Transverse colon (tissue), 4 donors: Measurements from ENCODE around the gene SYCE3. TPM values are rescaled to one million over a fixed set of nuclear protein-coding genes. Genes with fewer than 3 reads are reported as not detected.

Experiments used
- DNase-seq: peaks from one replicate; pipeline ENCODE4 v3.0.0-alpha.2; 2019
- H3K27ac ChIP-seq, 4 donors: fragments of 200-600 bp; sonication (generic); 2 replicates each; pipeline ENCODE4 v1.5.1; 2016 to 2018; ENCODE audit warnings: inconsistent platforms in 4 of 4
- H3K27me3 ChIP-seq: fragments of 200-600 bp; sonication (generic); 2 replicates; pipeline ENCODE4 v1.5.1; 2017; ENCODE audit warnings: inconsistent platforms
- H3K36me3 ChIP-seq, 4 donors: fragments of 200-600 bp; sonication (generic); 2 replicates each; pipeline ENCODE4 v1.5.1; 2017 to 2019; ENCODE audit warnings: inconsistent platforms in 4 of 4
- H3K4me1 ChIP-seq, 4 donors: fragments of 200-600 bp; sonication (generic); 2 replicates each; pipeline ENCODE4 v1.5.1; 2017 to 2020; ENCODE audit warnings: inconsistent platforms in 4 of 4
- H3K4me3 ChIP-seq, 4 donors: fragments of 200-600 bp; sonication (generic); 1 replicate in 1 of 4; 2 replicates in 3 of 4; pipeline versions ENCODE4 v1.5.1 to v1.6.1; 2017 to 2019; ENCODE audit warnings: inconsistent platforms in 4 of 4
- H3K9me3 ChIP-seq, 2 donors: fragments of 200-600 bp; sonication (generic); 2 replicates each; pipeline ENCODE4 v1.5.1; 2017 to 2019; ENCODE audit warnings: inconsistent platforms in 2 of 2
- CTCF ChIP-seq, 5 experiments: fragments of 200-600 bp in 3 of 5; fragments of 450-650 bp in 2 of 5; sonication (generic) in 3 of 5; IDR thresholded peaks; 1 replicate in 2 of 5; 2 replicates in 3 of 5; pipeline ENCODE4 v1.5.1; 2016 to 2017; ENCODE audit warnings: antibody characterized with exemption in 5 of 5, inconsistent platforms in 3 of 5, mild to moderate bottlenecking in 2 of 5, moderate library complexity in 1 of 5
- EP300 ChIP-seq: sonication (generic); formaldehyde crosslinking; IDR thresholded peaks from one replicate; pipeline ENCODE4 v1.6.1; 2017; ENCODE audit warnings: antibody characterized with exemption, low read depth
- POLR2A ChIP-seq: fragments of 450-650 bp; IDR thresholded peaks from one replicate; pipeline ENCODE4 v1.6.1; 2016; ENCODE audit warnings: antibody characterized with exemption, mild to moderate bottlenecking, moderate library complexity
- POLR2AphosphoS5 ChIP-seq, 3 donors: sonication (generic); formaldehyde crosslinking; IDR thresholded peaks; one replicate each; pipeline ENCODE4 v1.6.1; 2016; ENCODE audit warnings: antibody characterized with exemption in 3 of 3
- WGBS, 2 donors: methylation state at CpG; one replicate each; pipeline ENCODE4 v1.1.5; 2018; ENCODE audit warnings: low coverage in 1 of 2; 5-methylcytosine and 5-hydroxymethylcytosine counted together
- in situ Hi-C, 4 donors: fragments of 200-750 bp; cut with MboI; loops; one replicate each; pipeline versions ENCODE4 v1.15.0 to v1.15.1; 2017; ENCODE audit warnings: low sequenced_read_pairs in 3 of 4, low pct_ligation_motif_present in 1 of 4, low pct_unique_long_range_greater_than_20kb in 1 of 4
- intact Hi-C: fragments of 100-400 bp; cut with DNase I; formaldehyde crosslinking; loops from one replicate; pipeline ENCODE4 v1.15.1; 2023; ENCODE audit warnings: low total_unique reads
- total RNA-seq, 4 donors: library from RNA; depleted of rRNA; stranded (reverse); fragments of >200 nt; gene quantifications; one replicate each; pipeline ENCODE4 v1.1.0, GENCODE V29; 2016

Gene SYCE3
- total RNA-seq, 4 donors from 2014 or later, result not detected

- H3K4me1 ChIP-seq, result peaks cover 3 to 31% (median 7%) of the 10 kb centered on the region in 4 donors
- H3K27ac ChIP-seq, result peak overlapping the region; percentile 21 to 48 (median 22)
- TF ChIP-seq POLR2AphosphoS5 (IDR thresholded peaks at IDR 0.05) (no peak), EP300 (no peak), POLR2A (no peak), CTCF (IDR thresholded peaks at IDR 0.05) (no peak)
- in situ Hi-C loops, result no loop called here
- DNase-seq, result peak; percentile 49
- 75% methylated on average over 7 of the region's 7 CpGs; no CpG with 5 or more reads in 1 of the 2 donors for WGBS, 2 donors
- H3K36me3 ChIP-seq, result no peaks in the 10 kb centered on the region
- H3K9me3 ChIP-seq, result no peaks in the 10 kb centered on the region
- intact Hi-C loops, result no loop called here
- H3K4me3 ChIP-seq, result no peak overlapping the region
- H3K27me3 ChIP-seq, result no peaks in the 10 kb centered on the region
Measured at GRCh38 chr22:50568626-50569025, 5.9 kb upstream of the SYCE3 start.

DNA sequence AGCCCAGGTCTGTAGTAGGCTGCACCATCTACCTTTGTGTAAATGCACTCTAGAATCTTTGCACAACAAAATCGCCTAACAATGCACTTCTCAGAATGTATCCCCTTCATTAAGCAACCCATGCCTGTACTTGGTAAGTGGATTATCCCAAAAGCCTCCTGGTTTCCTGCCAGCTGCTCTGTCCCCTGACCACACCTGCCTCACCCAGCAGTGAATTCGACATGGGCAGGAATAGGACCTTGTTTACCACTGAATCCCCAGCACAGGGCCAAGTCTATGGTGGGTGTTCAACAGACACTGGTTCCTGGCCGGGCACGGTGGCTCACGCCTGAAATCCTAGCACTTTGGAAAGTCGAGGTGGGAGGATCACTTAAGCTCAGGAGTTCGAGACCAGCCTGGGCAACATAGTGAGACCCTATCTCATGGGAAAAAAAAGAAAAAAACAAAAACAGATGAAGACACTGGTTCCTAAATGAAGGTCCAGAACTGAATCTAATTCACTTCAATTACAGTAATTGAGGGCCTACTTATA, 5.1 kb upstream of the SYCE3 start:
- no peak overlapping the region for H3K27ac ChIP-seq
- H3K27me3 ChIP-seq, result no peaks in the 10 kb centered on the region
- TF ChIP-seq CTCF (IDR thresholded peaks at IDR 0.05) (no peak), POLR2AphosphoS5 (IDR thresholded peaks at IDR 0.05) (no peak), EP300 (no peak), POLR2A (no peak)
- H3K4me3 ChIP-seq, result no peak overlapping the region
- intact Hi-C loops (no loop called here), in situ Hi-C loops (no loop called here)
- WGBS, 2 donors, result 87 to 100% methylated on average over 5 to 7 of the region's 7 CpGs
- H3K9me3 ChIP-seq, result no peaks in the 10 kb centered on the region
- no peaks in the 10 kb centered on the region for H3K36me3 ChIP-seq
- H3K4me1 ChIP-seq, result peaks cover 4 to 36% (median 12%) of the 10 kb centered on the region in 4 donors
- peak; percentile 6 for DNase-seq

DNA sequence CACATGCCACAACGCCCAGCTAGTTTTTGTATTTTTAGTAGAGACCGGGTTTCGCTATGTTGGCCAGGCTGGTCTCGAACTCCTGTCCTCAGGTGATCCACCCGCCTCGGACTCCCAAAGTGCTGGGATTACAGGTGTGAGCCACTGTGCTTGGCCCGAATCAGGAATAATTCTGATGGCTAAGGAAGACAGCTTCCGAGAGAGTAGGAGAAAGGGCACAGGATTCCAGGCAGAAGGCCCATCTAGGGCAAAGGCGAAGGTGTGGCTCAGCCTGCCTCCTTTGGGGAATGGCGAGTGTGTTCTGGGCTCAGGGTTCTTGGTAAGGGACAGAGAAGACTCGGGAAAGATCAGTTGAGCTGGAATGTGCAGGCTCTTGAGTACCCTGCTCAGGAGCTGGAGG, 1.6 kb upstream of the SYCE3 start:
- TF ChIP-seq POLR2AphosphoS5 (IDR thresholded peaks at IDR 0.05), result peak in 2 of 3 donors; percentile 69 to 70
- peak; percentile 70 for TF ChIP-seq POLR2A
- no peak for TF ChIP-seq EP300
- no peak for TF ChIP-seq CTCF (IDR thresholded peaks at IDR 0.05)
- no peaks in the 10 kb centered on the region for H3K9me3 ChIP-seq
- H3K4me3 ChIP-seq, result peak overlapping the region in 1 of 4 donors; percentile 64
- 62% methylated on average over 11 of the region's 11 CpGs; no CpG with 5 or more reads in 1 of the 2 donors for WGBS, 2 donors
- intact Hi-C loops, result no loop called here
- H3K27ac ChIP-seq, result peak overlapping the region; percentile 83 to 91 (median 86)
- peak; percentile 63 for DNase-seq
- H3K36me3 ChIP-seq, result no peaks in the 10 kb centered on the region
- peaks cover 4% of the 10 kb centered on the region for H3K27me3 ChIP-seq
- peaks cover 4 to 33% (median 14%) of the 10 kb centered on the region in 4 donors for H3K4me1 ChIP-seq
- in situ Hi-C loops, result no loop called here

DNA sequence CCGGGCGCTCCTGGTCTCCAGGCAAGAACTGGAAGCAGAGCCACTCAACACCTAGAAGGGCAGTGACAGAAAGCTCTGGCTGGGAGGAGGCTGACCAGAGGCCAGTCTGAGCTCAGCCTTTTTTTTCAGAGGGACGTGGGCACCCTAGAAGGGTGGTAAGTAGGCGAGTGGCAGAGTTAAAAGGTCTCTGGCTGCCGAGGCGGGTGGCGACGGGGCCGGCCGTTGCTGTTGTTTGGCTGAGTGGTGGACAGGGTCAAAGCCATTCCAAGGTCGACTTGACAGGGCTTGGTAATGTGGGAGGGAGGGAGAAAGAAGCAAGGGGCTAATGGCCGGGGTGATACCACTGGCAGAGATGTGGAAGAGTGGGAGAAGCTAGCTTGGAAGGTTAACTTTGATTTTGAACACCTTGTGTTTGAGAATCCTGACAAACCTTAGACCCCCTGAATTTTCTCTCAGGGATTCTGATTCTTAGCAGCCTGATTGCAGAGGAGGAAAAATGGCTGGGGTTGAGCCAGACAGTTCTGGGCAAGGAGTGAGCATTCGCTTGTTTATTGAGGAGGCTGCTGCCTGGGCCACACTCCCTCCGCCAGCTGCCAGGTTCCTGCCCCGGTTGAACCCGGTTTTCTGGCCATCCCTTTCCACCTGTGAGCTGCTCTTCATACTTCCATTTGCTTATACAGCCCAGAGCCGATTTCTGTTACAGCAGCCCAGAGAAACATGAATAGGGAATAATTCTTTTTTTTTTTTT, 868 bp upstream of the SYCE3 start:
- in situ Hi-C loops (no loop called here), intact Hi-C loops (no loop called here)
- peaks cover 4% of the 10 kb centered on the region for H3K27me3 ChIP-seq
- no peaks in the 10 kb centered on the region for H3K36me3 ChIP-seq
- H3K4me1 ChIP-seq, result peaks cover 0 to 26% (median 12%) of the 10 kb centered on the region in 4 donors
- H3K9me3 ChIP-seq, result no peaks in the 10 kb centered on the region
- TF ChIP-seq POLR2AphosphoS5 (IDR thresholded peaks at IDR 0.05) (no peak), EP300 (no peak), CTCF (IDR thresholded peaks at IDR 0.05) (no peak), POLR2A (no peak)
- peak overlapping the region; percentile 83 to 91 (median 86) for H3K27ac ChIP-seq
- 17 to 23% methylated on average over 4 to 17 of the region's 17 CpGs for WGBS, 2 donors
- no peak for DNase-seq
- H3K4me3 ChIP-seq, result peak overlapping the region; percentile 49 to 68 (median 57)
